A549 (cell line): ENCODE data around the gene MAPKAP1. TPM values are rescaled to one million over a fixed set of nuclear protein-coding genes. Genes with fewer than 3 reads are reported as not detected.

Experiments
- ATAC-seq, 2 experiments: fragments of 200-7000 bp in 1 of 2; fragments of >200 bp in 1 of 2; cut with Nextera tagmentation in 1 of 2; cut with Tn5 transposase in 1 of 2; 3 replicates each; pipeline versions ENCODE4 v1.8.0 to v1.9.1; 2018 to 2020; ENCODE audit warnings: mild to moderate bottlenecking in 1 of 2, moderate library complexity in 1 of 2
- CTCF ChIA-PET: fragments of 300-600 bp; sonication (Branson Sonifier 250); formaldehyde crosslinking; extraction: SDS; loops from one replicate; lab custom pipeline; 2021; ENCODE audit warnings: antibody characterized with exemption, inconsistent platforms; lab: Yijun Ruan, JAX
- POLR2A ChIA-PET: fragments of 350-600 bp; formaldehyde crosslinking; extraction: SDS; loops from one replicate; lab custom pipeline; 2021; ENCODE audit warnings: antibody characterized with exemption, inconsistent platforms; lab: Yijun Ruan, JAX
- DNase-seq, 2 experiments: peaks; one replicate each; pipeline versions ENCODE4 v3.0.0 to v3.0.0-alpha.2; 2011 to 2016; ENCODE audit warnings: low read depth in 1 of 2, low spot score in 1 of 2
- FAIRE-seq: peaks from 2 replicates; lab custom pipeline; 2011; peaks lifted over from hg19 to GRCh38; lab: Jason Lieb, UNC
- H3K27ac ChIP-seq, 2 experiments: fragments of >200 bp; sonication (Bioruptor Twin); formaldehyde crosslinking; 3 replicates each; pipeline ENCODE4 v1.5.1; 2016 to 2017
- H3K4me1 ChIP-seq: fragments of >200 bp; sonication (Bioruptor Twin); formaldehyde crosslinking; 3 replicates; pipeline ENCODE4 v1.6.1; 2016
- H3K4me2 ChIP-seq: fragments of >200 bp; sonication (Bioruptor Twin); formaldehyde crosslinking; 3 replicates; pipeline ENCODE4 v1.6.1; 2016
- H3K4me3 ChIP-seq: fragments of >200 bp; sonication (Bioruptor Twin); formaldehyde crosslinking; 3 replicates; pipeline ENCODE4 v1.5.1; 2016
- H3K9me3 ChIP-seq: fragments of >200 bp; sonication (Bioruptor Twin); formaldehyde crosslinking; 3 replicates; pipeline ENCODE4 v1.6.1; 2016
- ATOH8 ChIP-seq: fragments of 250-450 bp; sonication (Bioruptor Pico); IDR thresholded peaks from 2 replicates; pipeline ENCODE4 v1.5.0; 2020; ENCODE audit warnings: low read depth, mild to moderate bottlenecking, moderate library complexity
- BCL3 ChIP-seq: fragments of >200 bp; sonication (Bioruptor Twin); formaldehyde crosslinking; IDR thresholded peaks from 3 replicates; pipeline ENCODE4 v1.6.1; 2016
- E2F6 ChIP-seq: IDR thresholded peaks from 2 replicates; pipeline ENCODE4 v1.6.1; 2012; ENCODE audit warnings: low read depth, borderline replicate concordance
- EP300 ChIP-seq, 2 experiments: fragments of >200 bp; sonication (Bioruptor Twin); formaldehyde crosslinking; IDR thresholded peaks; 2 replicates in 1 of 2; 3 replicates in 1 of 2; pipeline ENCODE4 v1.6.1; 2016 to 2017
- HDAC2 ChIP-seq: fragments of 200-600 bp; sonication (generic); IDR thresholded peaks from 2 replicates; pipeline ENCODE4 v1.6.1; 2016
- HMGXB4 ChIP-seq: fragments of 250-450 bp; sonication (Bioruptor Pico); IDR thresholded peaks from 2 replicates; pipeline ENCODE4 v1.5.0; 2021; ENCODE audit warnings: mild to moderate bottlenecking, moderate library complexity, borderline replicate concordance
- HOXB5 ChIP-seq: fragments of 250-450 bp; sonication (Bioruptor Pico); IDR thresholded peaks from 2 replicates; pipeline ENCODE4 v1.5.0; 2020; ENCODE audit warnings: mild to moderate bottlenecking, moderate library complexity
- JUN ChIP-seq, 2 experiments: fragments of >200 bp; sonication (Bioruptor Twin); formaldehyde crosslinking; IDR thresholded peaks; 2 replicates in 1 of 2; 3 replicates in 1 of 2; pipeline ENCODE4 v1.6.1; 2016 to 2017
- JUNB ChIP-seq: fragments of >200 bp; sonication (Bioruptor Twin); formaldehyde crosslinking; IDR thresholded peaks from 2 replicates; pipeline ENCODE4 v1.6.1; 2016
- MAFK ChIP-seq: fragments of 450-650 bp; IDR thresholded peaks from 2 replicates; pipeline ENCODE4 v1.6.1; 2014; ENCODE audit not compliant: partially characterized antibody
- MAX ChIP-seq: IDR thresholded peaks from 2 replicates; pipeline ENCODE4 v1.6.1; 2012
- MYC ChIP-seq: IDR thresholded peaks from 2 replicates; pipeline ENCODE4 v1.6.1; 2012; ENCODE audit warnings: mild to moderate bottlenecking, inconsistent platforms, low read length, improper control_type of control experiment, borderline replicate concordance
- NFE2L2 ChIP-seq: fragments of 150-350 bp; conservative IDR thresholded peaks from 2 replicates; pipeline ENCODE4 v1.6.1; 2014; ENCODE audit warnings: low read length
- NR3C1 ChIP-seq: fragments of >200 bp; sonication (Bioruptor Twin); formaldehyde crosslinking; IDR thresholded peaks from 3 replicates; pipeline ENCODE4 v1.6.1; 2017
- POLR2AphosphoS2 ChIP-seq: conservative IDR thresholded peaks from 2 replicates; pipeline ENCODE4 v1.6.1; 2012; ENCODE audit warnings: low read length, improper control_type of control experiment, inconsistent platforms
- RFX5 ChIP-seq: fragments of 450-650 bp; IDR thresholded peaks from 2 replicates; pipeline ENCODE4 v1.7.1; 2014; ENCODE audit warnings: antibody characterized with exemption, mild to moderate bottlenecking, moderate library complexity
- RNF2 ChIP-seq: fragments of 200-600 bp; sonication (generic); IDR thresholded peaks from 2 replicates; pipeline ENCODE4 v1.6.1; 2016; ENCODE audit warnings: low read depth, mild to moderate bottlenecking, antibody characterized with exemption, moderate library complexity, borderline replicate concordance
- SREBF2 ChIP-seq: fragments of 450-650 bp; IDR thresholded peaks from 2 replicates; pipeline ENCODE4 v1.6.1; 2014; ENCODE audit warnings: mild to moderate bottlenecking, moderate library complexity
- TP53 ChIP-seq: fragments of 250-450 bp; sonication (Bioruptor Pico); IDR thresholded peaks from 2 replicates; pipeline ENCODE4 v1.5.0; 2021; ENCODE audit warnings: mild to moderate bottlenecking, moderate library complexity
- ZNF302 ChIP-seq: fragments of 250-450 bp; sonication (Bioruptor Pico); IDR thresholded peaks from 2 replicates; pipeline ENCODE4 v1.9.0; 2021; ENCODE audit warnings: inconsistent platforms, mild to moderate bottlenecking, moderate library complexity
- WGBS: methylation state at CpG from one replicate; pipeline ENCODE4 v1.1.6; 2017; ENCODE audit errors: missing lambda C conversion rate; 5-methylcytosine and 5-hydroxymethylcytosine counted together
- polyA plus RNA-seq, 4 experiments: library from polyadenylated mRNA; depleted of rRNA in 3 of 4; stranded (reverse); fragments of >200 nt; fragmentation: RNase III in 1 of 4; extraction: RNeasy Plus Mini Kit Qiagen cat#74134 plus additional on column Dnase treatment in 1 of 4; gene quantifications; 2 replicates in 3 of 4; 3 replicates in 1 of 4; pipeline ENCODE4 v1.2.3, GENCODE V29; 2011 to 2017
- TF ChIP-seq, protein P1 (sequence below): fragments of >200 bp; sonication (Bioruptor Twin); formaldehyde crosslinking; IDR thresholded peaks from 2 replicates; pipeline ENCODE4 v1.6.1; 2016
- TF ChIP-seq, protein P2 (sequence below): fragments of 200-600 bp; sonication (generic); IDR thresholded peaks from 2 replicates; pipeline ENCODE4 v1.6.1; 2016; ENCODE audit warnings: antibody characterized with exemption, mild to moderate bottlenecking, moderate library complexity

MAPKAP1 gene
- polyA plus RNA-seq, 2 of the 4 experiments (the other 2 are of a cell fraction): 49.9 to 119 TPM

- TF ChIP-seq RNF2: no peak
- no peak for TF ChIP-seq HDAC2
- no peak for TF ChIP-seq NFE2L2
- no peak for TF ChIP-seq POLR2AphosphoS2
- no peak for TF ChIP-seq ATOH8 (CRISPR knock-in tag)
- peak; percentile 50; the same call in 1 of the 2 replicates for TF ChIP-seq MYC
- TF ChIP-seq, protein P1, sequence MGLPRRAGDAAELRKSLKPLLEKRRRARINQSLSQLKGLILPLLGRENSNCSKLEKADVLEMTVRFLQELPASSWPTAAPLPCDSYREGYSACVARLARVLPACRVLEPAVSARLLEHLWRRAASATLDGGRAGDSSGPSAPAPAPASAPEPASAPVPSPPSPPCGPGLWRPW: no peak
- no peak for TF ChIP-seq EP300 (IDR thresholded peaks at IDR 0.05)
- TF ChIP-seq RFX5: no peak
- no peak for TF ChIP-seq JUNB
- TF ChIP-seq, all 56 proteins: peak for 7
Measured at GRCh38 chr9:125706651-125707471, at the start of gene MAPKAP1 (continued).

DNA sequence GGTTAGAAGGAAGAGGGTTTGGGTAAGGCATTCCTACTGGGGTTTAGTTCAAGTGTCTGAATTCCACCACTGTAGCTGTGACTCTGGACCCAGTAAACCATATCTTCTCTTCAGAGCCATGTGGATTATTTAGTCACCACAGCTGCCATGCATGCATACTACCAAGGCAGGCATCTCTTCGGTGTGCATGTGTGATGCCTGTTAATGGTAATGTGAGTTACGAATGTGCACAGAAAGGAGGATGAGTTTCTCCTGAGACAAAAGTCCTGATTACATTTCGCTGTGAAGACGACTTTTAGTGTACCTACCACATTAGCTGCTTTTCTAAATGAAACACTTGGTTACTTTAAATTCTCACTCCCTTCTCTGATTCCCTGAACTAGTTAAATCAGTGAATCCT, 49.5 kb upstream of the MAPKAP1 start:
- TF ChIP-seq TP53 (CRISPR knock-in tag): no peak
- no peak for TF ChIP-seq JUN (IDR thresholded peaks at IDR 0.05)
- TF ChIP-seq HMGXB4 (CRISPR knock-in tag): no peak
- TF ChIP-seq HDAC2: no peak
- no peak for TF ChIP-seq MAFK
- no peak for TF ChIP-seq SREBF2
- no peak for TF ChIP-seq E2F6
- TF ChIP-seq POLR2AphosphoS2: no peak
- no peak for TF ChIP-seq NR3C1
- no peak for TF ChIP-seq ZNF302 (CRISPR knock-in tag)
- no peak for TF ChIP-seq MAX
- no peak for TF ChIP-seq HOXB5 (CRISPR knock-in tag)
- TF ChIP-seq, protein P2, sequence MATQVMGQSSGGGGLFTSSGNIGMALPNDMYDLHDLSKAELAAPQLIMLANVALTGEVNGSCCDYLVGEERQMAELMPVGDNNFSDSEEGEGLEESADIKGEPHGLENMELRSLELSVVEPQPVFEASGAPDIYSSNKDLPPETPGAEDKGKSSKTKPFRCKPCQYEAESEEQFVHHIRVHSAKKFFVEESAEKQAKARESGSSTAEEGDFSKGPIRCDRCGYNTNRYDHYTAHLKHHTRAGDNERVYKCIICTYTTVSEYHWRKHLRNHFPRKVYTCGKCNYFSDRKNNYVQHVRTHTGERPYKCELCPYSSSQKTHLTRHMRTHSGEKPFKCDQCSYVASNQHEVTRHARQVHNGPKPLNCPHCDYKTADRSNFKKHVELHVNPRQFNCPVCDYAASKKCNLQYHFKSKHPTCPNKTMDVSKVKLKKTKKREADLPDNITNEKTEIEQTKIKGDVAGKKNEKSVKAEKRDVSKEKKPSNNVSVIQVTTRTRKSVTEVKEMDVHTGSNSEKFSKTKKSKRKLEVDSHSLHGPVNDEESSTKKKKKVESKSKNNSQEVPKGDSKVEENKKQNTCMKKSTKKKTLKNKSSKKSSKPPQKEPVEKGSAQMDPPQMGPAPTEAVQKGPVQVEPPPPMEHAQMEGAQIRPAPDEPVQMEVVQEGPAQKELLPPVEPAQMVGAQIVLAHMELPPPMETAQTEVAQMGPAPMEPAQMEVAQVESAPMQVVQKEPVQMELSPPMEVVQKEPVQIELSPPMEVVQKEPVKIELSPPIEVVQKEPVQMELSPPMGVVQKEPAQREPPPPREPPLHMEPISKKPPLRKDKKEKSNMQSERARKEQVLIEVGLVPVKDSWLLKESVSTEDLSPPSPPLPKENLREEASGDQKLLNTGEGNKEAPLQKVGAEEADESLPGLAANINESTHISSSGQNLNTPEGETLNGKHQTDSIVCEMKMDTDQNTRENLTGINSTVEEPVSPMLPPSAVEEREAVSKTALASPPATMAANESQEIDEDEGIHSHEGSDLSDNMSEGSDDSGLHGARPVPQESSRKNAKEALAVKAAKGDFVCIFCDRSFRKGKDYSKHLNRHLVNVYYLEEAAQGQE: no peak
- no peak for TF ChIP-seq BCL3
- TF ChIP-seq, protein P1: no peak
- DNase-seq: no peak
- Histone ChIP-seq H3K4me2 (no peak overlapping the region), H3K4me3 (no peak overlapping the region), H3K9me3 (no peaks in the 10 kb centered on the region), H3K27ac (no peak overlapping the region), H3K4me1 (peaks cover 9% of the 10 kb centered on the region; the same call in 1 of the 3 replicates)
- CTCF ChIA-PET: no interaction called here
- FAIRE-seq: no peak
- 95% methylated on average over 4 of the region's 4 CpGs for WGBS
- POLR2A ChIA-PET: no interaction called here
- ATAC-seq: no peak
